SW 1271 (cell line): Measurements from ENCODE around the gene TAF15.

ENCODE experiments used
- DNase-seq, 2 experiments: peaks; one replicate each; lab custom pipeline; 2025; lab: John Stamatoyannopoulos, UW

TAF15 gene

DNA sequence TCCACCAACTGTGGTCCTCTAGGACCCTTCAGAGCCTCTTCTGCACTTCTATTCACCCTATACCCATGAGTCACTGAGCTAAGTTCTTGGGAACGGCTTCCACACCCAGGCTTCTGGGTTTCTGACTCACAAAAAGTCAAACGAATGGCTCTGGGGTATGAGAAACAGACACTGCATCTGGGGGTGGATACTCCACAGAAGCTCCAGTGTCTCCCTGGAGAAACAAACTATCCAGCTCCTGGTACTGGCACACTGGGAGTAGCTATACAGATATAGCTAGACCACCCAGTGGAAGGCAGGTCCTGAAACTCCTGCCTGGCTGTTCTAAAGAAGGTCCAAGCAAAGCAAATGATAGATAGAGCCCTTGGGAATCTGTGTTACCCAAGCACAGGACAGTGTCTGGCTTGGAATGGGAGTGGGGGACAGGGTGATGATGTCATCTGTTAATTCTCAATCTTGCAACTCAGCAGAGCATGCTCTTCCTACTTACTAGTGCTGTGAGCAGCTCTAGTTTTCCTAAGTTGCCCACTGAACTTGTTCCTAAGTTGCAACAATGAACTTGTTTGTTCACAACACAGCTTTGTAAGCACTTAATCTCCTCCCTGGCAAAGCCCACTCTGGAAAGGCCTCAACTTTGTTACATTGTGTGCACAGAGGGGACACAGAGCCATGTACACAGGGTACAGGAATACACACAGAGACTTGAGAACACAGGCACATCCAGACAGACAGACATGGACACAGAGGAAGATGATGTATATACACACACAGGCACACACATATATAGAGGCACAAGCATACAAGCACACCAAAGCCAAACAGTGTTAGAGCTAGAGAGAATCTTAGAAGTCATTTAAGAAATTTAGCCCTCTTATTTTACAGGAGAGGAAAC, 20.6 kb upstream of the TAF15 start:
- DNase-seq: no peak

DNA sequence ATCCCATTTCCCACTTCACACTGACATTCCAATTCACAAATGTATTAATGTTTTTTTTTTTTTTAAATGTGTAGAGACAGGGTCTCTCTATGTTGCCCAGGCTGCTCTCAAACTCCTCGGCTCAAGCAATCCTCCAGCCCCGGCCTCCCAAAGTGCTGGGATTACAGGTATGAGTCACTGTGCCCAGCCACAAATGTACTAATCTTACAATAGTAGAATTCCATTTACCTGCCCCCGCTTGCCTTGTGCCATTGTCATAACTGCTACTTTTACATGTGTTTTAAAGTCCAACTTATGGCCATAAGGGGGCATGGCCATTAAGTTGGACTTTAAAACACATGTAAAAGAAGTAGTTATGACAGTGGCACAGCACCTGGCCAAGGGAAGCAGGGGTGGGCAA, 18.4 kb upstream of the TAF15 start:
- no peak for DNase-seq

DNA sequence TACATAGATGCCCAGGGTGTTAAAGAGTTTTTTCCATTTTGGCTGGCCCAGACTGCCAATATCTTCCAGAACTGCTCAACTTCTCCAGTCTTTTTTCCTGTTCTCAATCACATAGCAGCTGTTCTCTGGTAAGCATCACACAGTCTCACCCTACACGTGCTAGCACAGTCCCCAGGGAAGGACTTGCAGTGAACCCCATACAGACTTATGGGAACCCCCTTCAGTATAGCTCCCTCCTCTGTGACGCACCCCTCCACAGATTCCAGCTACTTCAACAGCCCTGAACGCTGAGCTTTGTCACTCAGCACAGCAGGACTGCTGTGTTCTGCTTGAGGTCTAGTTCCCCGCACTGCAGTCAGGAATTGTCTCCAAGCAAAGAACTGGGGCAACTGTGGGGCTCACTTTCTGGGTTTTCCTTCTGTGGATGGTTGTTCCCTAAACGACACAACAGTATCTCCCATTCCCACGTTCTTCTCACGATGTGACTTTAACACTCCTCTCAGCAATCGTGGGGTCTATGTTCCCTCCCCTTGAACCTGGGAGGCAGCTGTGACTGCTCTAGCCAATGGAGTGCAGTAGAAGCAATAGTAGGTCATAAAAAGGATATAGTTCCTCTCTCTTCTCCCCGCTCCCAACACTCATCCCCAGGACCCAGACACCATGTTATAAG, 17.5 kb upstream of the TAF15 start:
- no peak for DNase-seq

DNA sequence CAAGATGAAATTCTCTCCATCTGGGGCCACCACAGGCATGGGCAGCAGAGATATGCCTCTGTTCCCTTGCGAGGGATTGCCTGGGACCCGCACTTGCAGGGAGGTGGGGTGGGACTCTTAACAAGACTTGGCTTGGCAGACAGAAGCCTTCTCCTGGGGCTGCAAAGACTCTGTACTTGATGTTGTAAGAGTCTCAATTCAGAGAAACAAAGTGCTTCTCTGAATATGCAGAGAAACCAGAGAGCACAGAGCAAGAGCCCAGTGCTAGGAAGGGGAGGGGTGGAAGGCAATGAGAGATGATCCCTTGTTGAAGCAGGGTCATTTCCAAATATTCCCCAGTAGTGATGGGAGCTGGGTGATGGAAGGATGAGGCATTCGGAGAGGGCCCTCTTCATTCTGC, 16.0 kb upstream of the TAF15 start:
- no peak for DNase-seq

DNA sequence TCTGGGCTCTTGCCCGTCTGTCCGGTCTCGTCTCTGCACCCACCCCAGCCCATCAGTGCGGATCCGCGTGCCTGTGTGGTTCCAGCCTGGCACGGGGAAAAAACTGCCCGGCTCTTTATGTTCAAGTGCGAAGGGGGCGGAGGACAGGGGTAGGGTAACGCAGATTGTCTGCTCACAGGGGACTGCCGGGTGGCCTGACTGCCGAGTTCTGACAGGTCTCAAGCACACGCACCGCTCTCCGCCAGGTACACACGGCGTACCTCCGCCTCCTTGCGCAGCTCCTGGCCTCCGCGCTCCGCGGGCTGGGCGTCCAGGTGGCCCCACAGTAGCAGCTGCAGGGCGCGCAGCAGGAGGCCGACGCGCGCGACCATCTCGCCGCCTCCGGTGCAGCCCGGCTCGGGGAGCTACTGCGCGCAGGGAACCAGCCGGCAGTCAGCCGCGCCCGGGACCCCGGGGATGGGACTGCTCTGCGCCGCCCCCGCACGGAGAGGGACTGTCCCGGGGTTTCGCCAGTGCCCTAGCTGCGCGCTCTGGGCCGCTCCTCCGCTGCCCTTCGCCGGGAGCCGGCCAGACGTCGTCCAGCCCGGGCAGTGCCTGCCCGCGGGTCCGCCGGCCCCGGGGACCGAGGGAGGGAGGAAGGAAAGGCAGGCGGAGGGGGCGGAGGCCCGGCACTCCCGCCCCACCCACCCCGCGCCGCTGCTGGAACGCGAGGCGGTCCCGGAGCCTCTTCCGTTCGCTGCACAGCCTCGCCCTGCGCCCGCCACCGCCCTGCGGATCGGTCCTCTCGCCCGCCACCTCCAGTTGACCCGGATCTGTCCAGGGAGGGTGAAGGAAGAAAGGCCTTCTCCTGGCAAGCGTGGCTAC, 14.0 kb upstream of the TAF15 start, which contains the start of gene MMP28:
TSS of gene MMP28 (minus strand) at position 635 of the 864 bp plus-strand sequence. CDS start at position 371, 264 bp downstream.
- no peak for DNase-seq

DNA sequence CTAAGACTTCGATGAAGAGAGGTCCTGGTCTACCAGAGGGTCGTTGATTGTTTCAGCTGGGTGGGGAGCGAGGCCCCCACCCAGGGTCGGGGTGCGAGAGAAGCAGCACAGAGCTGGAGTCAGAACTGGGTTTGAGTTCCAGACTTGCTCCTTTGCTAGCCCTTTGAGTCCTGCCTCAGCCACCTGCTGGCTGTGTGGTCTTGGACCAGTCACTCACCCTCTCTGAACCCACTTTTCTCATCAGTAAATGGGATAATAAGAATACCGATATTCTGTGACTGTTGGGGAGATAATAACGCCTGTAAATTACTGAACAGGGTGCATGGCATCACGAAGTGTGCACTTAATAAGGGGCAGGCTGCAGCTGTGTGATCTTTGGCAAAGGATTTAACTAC, 13.4 kb upstream of the TAF15 start:
- no peak for DNase-seq

DNA sequence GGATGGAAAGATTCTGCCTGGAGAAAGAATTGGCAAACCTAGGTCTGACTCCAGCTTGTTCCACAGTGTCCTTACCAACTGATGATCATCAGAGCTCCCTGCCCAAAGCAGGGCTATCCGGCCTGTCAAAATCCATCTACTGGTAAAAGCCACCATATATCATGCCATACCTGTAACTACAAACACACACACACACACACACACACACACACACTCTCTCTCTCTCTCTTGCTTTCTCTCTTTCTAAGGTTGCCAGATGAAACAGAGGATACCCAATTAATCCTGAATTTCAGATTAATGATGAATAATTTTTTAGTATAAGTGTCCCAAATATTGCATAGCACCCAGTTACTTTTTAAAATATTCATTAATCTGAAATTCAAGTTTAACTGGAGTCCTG, 12.3 kb upstream of the TAF15 start:
- no peak for DNase-seq

DNA sequence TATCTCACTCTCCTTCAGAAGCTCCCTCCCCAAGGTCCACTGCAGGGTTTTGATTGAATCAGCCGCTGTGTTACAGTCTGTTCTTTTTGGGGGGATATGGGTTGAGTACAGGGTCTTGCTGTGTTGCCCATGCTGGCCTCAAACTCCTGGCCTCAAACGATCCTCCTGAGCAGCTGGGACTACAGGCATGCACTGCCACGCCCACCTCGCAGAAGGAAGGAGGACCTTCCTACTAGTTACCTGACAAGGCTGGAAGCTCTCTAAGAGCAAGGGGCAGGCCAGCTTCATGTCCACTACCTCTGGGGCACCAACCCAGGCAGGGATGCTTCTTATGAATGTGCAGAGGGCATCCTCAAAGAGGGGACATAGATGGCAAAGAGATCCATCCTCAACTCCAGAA, 11.9 kb upstream of the TAF15 start:
- DNase-seq: no peak

DNA sequence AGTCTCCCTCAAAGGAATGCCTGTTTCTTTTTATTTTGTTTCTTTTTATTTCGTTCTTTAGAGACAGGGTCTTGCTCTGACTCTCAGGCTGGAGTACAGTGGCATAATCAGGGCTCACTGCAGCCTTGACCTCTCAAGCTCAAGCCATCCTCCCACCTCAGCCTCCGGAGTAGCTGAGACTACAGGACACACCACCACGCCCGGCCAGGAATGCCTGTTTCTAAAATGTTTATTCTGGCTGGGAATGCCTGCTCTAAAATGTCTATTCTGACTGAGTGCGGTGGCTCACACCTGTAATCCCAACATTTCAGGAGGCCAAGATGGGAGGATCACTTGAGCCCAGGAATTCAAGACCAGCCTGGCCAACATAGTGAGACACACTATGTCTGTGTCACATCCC, 11.4 kb upstream of the TAF15 start:
- DNase-seq: no peak

DNA sequence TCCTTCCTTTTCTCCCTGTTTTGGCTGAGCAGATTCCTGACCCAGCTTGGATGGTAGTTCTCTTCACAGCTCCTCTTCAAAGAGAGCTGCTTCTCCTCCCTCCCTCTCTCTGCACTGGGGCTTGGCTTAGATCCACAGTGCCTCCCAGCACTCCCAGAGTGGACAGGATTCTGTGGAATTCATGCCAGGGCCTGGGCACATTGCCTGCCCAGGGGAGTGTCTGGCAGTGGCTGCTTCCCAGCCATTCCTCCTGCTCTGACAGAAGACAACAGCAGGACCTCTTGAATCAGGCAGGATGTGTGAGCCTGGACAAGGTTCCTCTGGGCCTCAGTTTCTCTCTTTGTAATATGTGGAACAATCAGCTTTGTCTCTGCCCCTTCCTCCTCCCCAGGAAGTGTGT, 9.3 kb upstream of the TAF15 start:
- no peak for DNase-seq

DNA sequence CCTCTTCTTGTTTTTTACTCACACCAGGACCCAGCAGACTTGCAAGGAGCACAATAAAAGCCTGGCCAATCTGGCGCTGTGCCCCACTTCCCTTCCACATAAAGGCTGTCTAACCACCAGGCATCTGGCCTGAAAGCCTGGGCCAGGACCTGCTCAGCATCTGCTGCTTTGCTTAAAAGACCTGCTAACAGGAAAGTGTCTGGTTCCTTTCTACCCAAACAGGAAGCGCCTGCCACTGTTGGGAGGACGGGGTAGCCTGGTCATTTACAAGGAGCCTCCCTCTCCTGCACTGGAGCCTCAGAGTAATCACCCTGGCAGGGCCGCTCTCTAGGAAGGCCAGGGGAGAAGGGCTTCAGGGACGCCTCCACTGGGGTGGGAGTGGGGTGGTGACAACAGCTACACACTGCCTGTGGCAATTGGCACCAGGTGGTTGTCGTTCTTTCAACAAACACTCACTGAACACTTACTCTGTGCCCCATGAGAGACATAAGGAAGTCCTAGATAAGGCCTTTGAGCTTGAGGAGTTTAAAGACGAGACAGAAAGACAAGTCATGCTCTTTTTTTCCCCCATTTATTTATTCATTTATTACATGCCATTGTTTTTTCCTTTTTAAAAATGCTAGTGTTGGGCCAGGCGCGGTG, 7.6 kb upstream of the TAF15 start:
- DNase-seq: no peak

DNA sequence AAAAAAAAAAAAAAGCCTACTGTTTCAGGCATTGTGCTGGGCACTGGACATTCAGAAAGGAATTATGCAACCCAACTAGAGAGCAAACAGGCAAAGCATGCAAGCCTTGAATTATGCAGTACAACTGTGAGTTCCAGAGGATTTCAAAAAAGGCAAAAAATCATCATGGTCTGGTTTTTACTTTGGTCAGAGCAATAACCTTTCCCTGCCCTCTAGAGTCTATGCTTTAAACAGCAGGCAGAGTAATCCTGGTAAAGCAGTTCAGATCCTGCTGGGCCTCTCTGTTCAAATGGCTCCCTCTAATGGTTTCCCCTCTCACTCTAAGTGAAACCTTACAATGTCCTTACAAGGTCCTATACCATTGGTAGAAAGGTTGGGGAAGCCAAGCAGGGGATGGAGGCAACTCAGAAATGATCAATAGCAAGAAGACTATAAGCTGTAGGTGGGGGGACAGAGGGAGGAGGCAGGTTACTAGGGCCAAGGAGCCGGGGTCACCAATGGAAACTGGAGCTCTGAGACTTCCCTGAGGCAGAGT, 4.6 kb upstream of the TAF15 start:
- DNase-seq: peak; percentile 66 to 92

DNA sequence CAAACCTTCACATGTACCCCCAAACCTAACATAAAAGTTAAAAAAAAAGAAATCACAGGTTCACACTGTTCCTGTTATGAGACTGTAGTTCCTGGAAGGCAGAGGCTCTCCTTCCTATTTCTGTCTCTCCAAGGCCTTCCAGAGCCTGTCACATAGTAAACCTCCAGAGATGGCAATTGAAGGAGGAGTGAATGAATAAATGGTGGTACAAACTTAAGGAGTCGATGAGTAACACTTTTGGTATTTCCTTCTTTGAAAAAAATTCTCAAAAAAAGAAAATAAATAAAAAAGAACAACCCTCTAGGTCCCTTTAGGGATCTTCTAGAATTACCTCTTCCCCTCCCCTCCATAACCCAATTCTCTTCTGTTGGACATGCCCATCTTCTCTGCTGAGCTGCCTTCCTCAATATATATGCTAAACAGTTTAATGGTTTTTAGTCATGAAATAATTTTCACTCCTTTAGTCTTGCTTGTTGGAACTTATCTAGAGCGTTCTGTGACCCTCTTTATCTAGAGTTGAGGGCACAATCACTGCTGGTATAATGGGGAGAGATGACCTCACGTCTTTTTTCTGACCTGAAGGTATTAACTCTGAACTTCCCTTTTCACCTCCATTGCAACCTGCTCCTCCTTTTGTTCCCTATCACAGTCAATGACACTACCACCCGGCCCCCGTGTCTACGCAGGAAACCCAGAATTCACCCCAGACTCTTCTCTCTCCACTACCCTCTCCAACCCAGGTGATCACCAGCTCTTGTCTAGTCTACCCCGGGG, 1.7 kb upstream of the TAF15 start:
- DNase-seq: peak in 1 of 2 experiments; percentile 24

DNA sequence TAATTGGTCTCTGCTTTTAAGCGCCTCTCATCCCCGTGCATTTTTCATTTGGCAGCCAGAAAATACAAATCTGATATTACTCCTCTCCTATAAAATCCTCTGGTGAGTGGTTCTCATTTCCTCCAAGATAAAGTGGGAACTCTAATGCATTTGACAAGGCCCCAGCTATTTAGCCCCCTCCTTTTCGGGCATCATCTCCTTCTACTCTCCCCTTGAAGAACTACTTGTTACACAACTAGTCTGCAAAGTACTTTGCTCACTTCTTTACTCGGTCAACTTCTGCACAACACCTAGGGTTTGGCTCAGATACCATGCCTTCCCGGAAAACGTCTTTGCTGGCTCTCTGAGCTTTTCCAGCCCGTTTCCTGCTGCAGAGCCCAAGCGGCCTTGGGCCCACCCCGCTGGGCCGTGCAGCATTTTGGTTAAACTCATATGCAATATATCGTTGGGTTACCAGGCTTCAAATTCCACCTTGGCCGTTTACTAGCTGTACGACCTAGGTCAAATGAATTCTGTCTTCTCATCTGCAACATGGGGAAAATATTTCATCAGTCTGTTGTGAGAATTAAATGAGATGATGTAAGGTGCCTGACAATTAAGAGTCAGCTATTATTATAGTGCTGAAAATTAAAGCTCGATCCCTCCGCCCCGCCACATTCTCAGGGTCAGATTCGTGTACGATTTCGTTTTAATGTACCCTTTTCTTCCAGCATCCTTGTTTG, 883 bp upstream of the TAF15 start:
- DNase-seq: no peak

DNA sequence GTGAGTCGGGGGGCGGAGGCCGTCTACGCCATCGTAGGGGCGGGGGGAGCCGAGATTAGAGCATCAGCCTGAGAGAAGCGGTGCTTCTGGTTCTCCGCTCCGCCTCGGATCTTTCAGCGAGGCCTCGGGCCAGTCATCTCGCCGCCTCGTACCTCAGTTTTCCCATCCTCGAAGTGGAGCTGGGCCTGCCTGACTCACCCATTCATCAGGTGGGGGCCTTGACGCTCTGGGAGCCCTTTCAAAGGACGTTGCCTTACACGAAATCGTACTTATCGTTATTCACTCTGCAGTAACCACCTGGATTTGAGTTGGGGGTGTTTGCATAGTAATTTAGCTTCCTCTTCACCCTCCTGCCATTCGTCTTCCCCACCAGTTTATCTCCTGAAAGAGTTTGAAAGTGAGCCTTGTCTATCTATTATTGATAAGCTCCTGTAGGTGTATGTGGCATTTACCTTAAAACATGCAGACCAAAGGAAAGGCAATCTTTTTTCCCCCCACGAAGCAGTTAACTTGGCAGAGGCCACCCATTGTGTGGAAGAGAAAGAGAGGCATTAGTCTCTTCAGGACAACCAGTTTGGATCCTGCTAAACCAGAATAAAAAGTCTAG, 674 bp downstream of the TAF15 start:
- no peak for DNase-seq

DNA sequence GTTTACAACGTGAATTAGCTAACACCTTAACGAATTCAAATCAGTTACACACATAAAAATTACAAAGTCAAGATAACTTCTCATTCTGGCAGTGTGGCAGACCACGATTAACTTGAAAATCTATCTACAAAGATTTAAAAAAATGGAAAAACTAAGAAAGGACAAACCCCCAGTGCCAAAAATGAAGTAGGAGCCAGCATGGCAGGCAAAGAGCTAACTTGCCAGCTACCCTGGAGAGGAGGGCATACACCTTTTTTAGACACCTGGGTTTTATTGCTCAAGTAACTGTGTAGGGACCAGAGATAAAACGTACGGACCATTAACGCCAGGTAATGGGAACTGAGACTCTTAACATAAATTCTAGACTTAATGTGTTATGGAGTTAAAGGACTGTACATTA, 2.5 kb downstream of the TAF15 start:
- no peak for DNase-seq

DNA sequence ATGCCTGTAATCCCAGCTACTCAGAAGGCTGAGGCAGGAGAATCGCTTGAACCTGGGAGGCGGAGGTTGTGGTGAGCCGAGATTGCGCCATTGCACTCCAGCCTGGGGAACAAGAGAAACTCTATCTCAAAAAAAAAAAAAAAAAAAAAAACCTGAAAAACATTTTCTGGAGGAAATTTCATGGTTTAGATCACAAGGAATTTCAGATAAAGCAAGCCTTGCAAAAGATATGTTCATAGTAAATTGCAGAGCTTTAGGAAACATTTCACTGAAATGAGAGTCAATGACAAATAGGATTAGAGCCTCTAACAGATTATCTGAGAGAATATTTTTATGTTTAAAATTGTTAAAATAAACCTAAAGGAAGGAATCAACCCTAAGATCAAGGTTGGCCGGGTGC, 3.2 kb downstream of the TAF15 start:
- DNase-seq: no peak

DNA sequence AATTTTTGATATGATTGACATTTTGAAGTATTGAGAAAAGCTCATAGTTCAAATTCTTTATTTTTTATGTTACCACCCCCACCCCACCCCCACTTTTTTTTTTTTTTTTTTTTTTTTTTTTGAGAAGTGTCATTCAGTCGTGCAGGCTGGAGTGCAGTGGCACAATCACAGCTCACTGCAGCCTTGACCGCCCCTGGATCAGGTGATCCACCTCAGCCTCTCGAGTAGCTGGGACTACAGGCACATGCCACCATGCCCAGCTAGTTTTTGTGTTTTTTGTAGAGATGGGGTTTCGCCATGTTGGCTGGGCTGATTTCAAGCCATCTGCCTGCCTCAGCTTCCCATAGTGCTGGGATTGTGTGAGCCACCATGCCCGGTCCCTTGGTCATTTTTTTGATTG, 7.4 kb downstream of the TAF15 start:
- no peak for DNase-seq

DNA sequence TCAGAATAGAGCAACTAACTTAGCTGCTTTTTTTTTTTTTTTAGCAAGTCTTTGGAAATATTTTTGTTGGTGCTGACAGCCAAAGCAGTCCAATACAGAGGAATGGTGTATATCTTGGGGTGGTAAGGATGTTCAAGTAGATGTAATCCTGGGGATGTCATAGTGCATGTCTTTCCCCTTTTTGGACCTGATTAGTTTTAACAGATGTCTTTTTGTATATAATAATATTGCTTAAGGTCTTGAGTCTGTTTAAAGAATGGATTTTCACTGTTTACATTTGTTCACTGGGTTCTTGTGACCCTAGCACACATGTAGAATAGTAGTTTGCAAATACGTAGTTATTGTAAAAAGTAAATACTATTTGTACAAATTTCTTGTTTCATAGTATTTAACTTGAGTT, 7.9 kb downstream of the TAF15 start:
- no peak for DNase-seq

DNA sequence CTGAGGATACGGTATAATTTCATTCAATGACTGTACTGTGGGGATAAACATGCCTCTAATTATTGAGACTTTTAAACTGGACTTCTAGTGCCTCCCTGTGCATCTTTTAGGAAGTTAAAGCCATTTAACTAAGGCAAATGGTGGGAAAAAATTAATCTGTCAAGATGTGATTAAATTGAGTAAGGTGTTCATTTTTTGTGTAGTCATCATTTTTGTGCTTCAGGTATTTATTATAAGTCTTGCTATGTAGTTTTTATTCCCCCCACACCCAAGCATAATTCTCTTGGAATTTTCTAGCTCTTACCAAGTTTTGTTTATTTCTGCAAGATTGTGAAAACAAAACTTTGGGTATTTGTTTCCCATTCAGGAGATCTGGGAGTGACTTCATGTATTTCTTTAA, 10.2 kb downstream of the TAF15 start:
- no peak for DNase-seq
